Neutrophil (primary cell): Measurements from ENCODE around the gene CPS1.

Experiments
- H3K27ac ChIP-seq: fragments of 200-600 bp; sonication (generic); 2 replicates; pipeline ENCODE4 v1.5.1; 2016; ENCODE audit warnings: mild to moderate bottlenecking, moderate library complexity
- H3K27me3 ChIP-seq: fragments of 200-600 bp; sonication (generic); 2 replicates; pipeline ENCODE4 v1.6.0; 2016; ENCODE audit warnings: mild to moderate bottlenecking
- H3K36me3 ChIP-seq: fragments of 200-600 bp; sonication (generic); 2 replicates; pipeline ENCODE4 v1.5.1; 2017
- H3K4me1 ChIP-seq, 2 experiments: fragments of 200-600 bp in 1 of 2; sonication (generic) in 1 of 2; 1 replicate in 1 of 2; 2 replicates in 1 of 2; pipeline versions ENCODE4 v1.5.1 to v1.6.1; 2013 to 2016; ENCODE audit warnings: low read depth in 1 of 2, low read length in 1 of 2, mild to moderate bottlenecking in 1 of 2, moderate library complexity in 1 of 2; ENCODE audit not compliant: control insufficient read depth in 1 of 2, insufficient read depth in 1 of 2
- H3K4me3 ChIP-seq, 2 experiments: fragments of 200-600 bp in 1 of 2; sonication (generic) in 1 of 2; 1 replicate in 1 of 2; 2 replicates in 1 of 2; pipeline ENCODE4 v1.5.1; 2013 to 2016; ENCODE audit warnings: low read depth in 1 of 2, low read length in 1 of 2, mild to moderate bottlenecking in 1 of 2, moderate library complexity in 1 of 2
- H3K9me3 ChIP-seq: fragments of 200-600 bp; sonication (generic); 2 replicates; pipeline ENCODE4 v1.5.1; 2016
- CTCF ChIP-seq: fragments of 200-600 bp; sonication (generic); IDR thresholded peaks from 2 replicates; pipeline ENCODE4 v1.5.1; 2016; ENCODE audit warnings: antibody characterized with exemption

The CPS1 gene

DNA sequence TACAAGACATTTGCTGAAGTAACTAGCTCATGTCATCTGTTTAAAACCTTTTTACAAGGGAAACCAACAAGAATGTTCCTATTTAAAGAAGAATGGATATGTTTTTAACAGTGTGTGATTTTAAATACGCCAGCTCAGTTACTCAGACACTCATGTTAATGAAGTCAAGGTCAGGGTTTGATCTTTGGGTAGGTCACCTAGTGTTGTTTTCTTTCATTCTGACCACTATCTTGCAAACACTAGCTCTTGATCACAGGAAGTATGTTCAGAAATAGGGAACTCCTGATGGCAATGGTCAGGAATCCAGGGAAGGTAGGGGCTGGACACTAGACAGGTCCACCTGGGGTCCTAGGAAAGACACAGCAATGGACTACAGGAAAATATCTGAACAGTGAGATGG lies 116.7 kb downstream of the CPS1 start:
- H3K4me1 ChIP-seq: no peaks in the 10 kb centered on the region
- TF ChIP-seq CTCF: no peak
- H3K27me3 ChIP-seq: no peaks in the 10 kb centered on the region
- no peak overlapping the region for H3K27ac ChIP-seq
- H3K4me3 ChIP-seq: no peak overlapping the region
- H3K9me3 ChIP-seq: no peaks in the 10 kb centered on the region
- no peaks in the 10 kb centered on the region for H3K36me3 ChIP-seq

DNA sequence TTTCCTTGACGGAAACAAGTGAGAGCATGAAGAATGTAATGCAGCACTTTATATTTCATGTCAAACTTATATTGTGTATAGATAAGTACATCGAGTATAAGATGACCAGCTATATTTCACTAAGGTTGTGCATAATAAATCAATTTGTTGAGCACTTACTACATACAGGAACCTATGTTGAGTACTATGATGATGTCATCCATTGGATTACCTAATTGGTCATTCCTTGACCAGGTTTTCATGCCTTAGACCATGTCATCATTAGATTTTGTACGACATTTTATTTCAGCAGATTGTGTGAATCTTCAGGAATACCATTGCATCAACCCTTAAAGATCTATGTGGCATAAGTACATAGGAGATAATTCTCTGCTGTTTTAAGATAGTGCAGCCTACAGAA lies 119.7 kb downstream of the CPS1 start:
- no peak overlapping the region for H3K27ac ChIP-seq

DNA sequence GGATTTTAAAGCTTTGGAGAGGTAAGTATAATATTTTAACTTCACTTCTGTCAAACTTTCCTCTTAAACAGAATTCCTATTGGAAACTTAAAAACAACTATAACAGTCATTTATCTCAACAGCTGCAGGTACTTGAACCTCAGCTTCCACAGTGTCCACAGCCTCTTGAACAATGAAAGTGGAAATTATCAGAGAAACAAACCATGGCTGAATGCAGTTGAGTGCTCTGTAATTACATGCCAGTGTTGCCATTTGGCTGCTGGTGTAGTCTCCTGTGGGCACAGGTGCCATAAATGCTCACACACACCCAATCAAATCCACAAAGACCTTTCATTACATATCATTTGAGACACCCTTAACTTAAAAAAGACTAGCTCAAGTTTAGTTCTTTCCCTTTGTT lies 125.1 kb downstream of the CPS1 start:
- Histone ChIP-seq H3K27ac (no peak overlapping the region), H3K4me3 (no peak overlapping the region), H3K9me3 (no peaks in the 10 kb centered on the region), H3K36me3 (no peaks in the 10 kb centered on the region), H3K4me1 (no peaks in the 10 kb centered on the region), H3K27me3 (no peaks in the 10 kb centered on the region)
- no peak for TF ChIP-seq CTCF

More for the DNA sequence above, 119.7 kb downstream of the CPS1 start:
- no peaks in the 10 kb centered on the region for H3K27me3 ChIP-seq
- no peaks in the 10 kb centered on the region for H3K4me1 ChIP-seq
- TF ChIP-seq CTCF: no peak
- no peaks in the 10 kb centered on the region for H3K36me3 ChIP-seq
- H3K9me3 ChIP-seq: no peaks in the 10 kb centered on the region
- H3K4me3 ChIP-seq: no peak overlapping the region

- Histone ChIP-seq H3K9me3 (no peaks in the 10 kb centered on the region), H3K27ac (no peak overlapping the region)
Observed at GRCh38 chr2:210686401-210686800, 130.0 kb downstream of the CPS1 start.

DNA sequence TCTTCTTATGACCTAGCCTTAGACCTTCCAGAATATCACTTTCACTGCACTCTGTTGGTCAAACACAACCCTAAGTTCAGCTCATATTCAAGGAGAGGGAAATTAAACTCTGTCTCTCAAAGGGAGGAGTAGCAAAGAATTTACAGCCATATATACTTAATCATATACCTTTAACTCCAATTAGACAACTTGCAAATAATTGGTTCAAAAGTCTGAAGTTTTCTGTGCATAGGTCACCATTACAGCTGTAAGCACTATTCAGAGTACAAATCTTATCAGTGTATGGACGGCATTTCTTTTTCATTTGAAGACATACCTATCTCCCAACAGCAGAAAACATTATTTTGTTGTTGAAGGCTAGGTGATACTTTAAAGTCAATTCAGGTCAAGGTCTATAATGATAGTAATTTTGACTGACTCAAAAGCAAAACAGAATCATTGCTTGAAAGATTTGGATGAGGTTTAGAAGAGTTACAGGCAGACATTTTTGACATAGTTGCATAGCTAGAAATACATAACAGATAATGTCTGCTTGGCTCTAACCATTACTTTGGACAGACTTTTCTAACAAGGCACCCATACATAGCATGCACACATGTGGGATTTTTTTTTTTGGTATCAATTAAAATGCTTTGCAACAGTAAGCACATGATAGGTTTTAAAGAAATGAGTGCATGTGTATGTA lies 131.5 kb downstream of the CPS1 start:
- Histone ChIP-seq H3K27me3 (no peaks in the 10 kb centered on the region), H3K4me3 (no peak overlapping the region), H3K4me1 (no peaks in the 10 kb centered on the region), H3K9me3 (no peaks in the 10 kb centered on the region), H3K27ac (no peak overlapping the region), H3K36me3 (no peaks in the 10 kb centered on the region)
- TF ChIP-seq CTCF: no peak

More at GRCh38 chr2:210686401-210686800, 130.0 kb downstream of the CPS1 start:
- Histone ChIP-seq H3K27me3 (no peaks in the 10 kb centered on the region), H3K4me1 (no peaks in the 10 kb centered on the region), H3K36me3 (no peaks in the 10 kb centered on the region), H3K4me3 (no peak overlapping the region)
- TF ChIP-seq CTCF: no peak
